ENCODE data around the gene PTMS. TPM values are rescaled to one million over a fixed set of nuclear protein-coding genes. Genes with fewer than 3 reads are reported as not detected.

PTMS gene
- total and polyA plus RNA-seq, 10 of the 15 experiments (the other 5 are each of a cell fraction or from before 2014, with no cell fraction given), result 2.1 to 127 (median 29.8) TPM

- Histone ChIP-seq H3K4me1 (ENCODE audit: control insufficient read depth, insufficient read depth, low read length) (peaks cover 30% of the 10 kb centered on the region), H3K27me3 (replicated peaks in 1 of 2; ENCODE audit: control insufficient read depth in 2 of 2, insufficient read depth in 2 of 2, low read length in 1 of 2) (no peaks in the 10 kb centered on the region), H3K27ac (ENCODE audit: control insufficient read depth, insufficient read depth) (peak overlapping the region; percentile 76), H3K4me3 (peak overlapping the region; percentile 38; the same call in 1 of the 2 replicates), H4K20me1 (ENCODE audit: control insufficient read depth, insufficient read depth) (no peaks in the 10 kb centered on the region), H3K9ac (ENCODE audit: control insufficient read depth, insufficient read depth, low read length) (peak overlapping the region; percentile 55), H3K36me3 (ENCODE audit: control insufficient read depth in 2 of 2, insufficient read depth in 2 of 2, low read length in 1 of 2) (no peaks in the 10 kb centered on the region), H3K79me2 (ENCODE audit: control insufficient read depth, insufficient read depth, low read length) (peaks cover 16% of the 10 kb centered on the region), H3K4me2 (ENCODE audit: control insufficient read depth, insufficient read depth) (peak overlapping the region; percentile 90), H2AFZ (ENCODE audit: control insufficient read depth, low read depth, low read length) (peak overlapping the region; percentile 90), H3K9me3 (replicated peaks; ENCODE audit: control insufficient read depth, insufficient read depth, low read length) (no peaks in the 10 kb centered on the region)
- BruUV-seq (replicated peaks), result no TSS peak
- RAD21 ChIA-PET (ENCODE audit: unreplicated experiment), result interaction anchor here (1.0 to 4.1 kb wide), 4 partner anchors 11 to 40 kb away, joined by 3 to 51 read pairs (median 4); partner anchors contain the start of genes COPS7A and MLF2
- SMC1A ChIA-PET (ENCODE audit: uncharacterized antibody, unreplicated experiment), result interaction anchor here (1.2 to 4.2 kb wide), 3 partner anchors 10 to 16 kb away, joined by 3 to 39 read pairs (median 9); partner anchors contain the start of gene MLF2
- peak; percentile 99 for FAIRE-seq
- in situ Hi-C loops (cut with MboI) (no loop called here), intact Hi-C loops (cut with micrococcal nuclease; ENCODE audit: unreplicated experiment) (loop anchor here (1.0 kb wide), 1 partner anchor 11 kb away; the partner anchor contains the start of gene MLF2)
- DNase-seq (ENCODE audit: low read depth, low spot score), result peak; percentile 98
- CTCF ChIA-PET, result interaction anchor here (0.7 to 3.2 kb wide), 5 partner anchors 10 to 72 kb away, joined by 3 to 67 read pairs (median 4); partner anchors contain the start of gene MLF2
- ATAC-seq, result peak; percentile 94
- 3% methylated on average over 12 of the region's 16 CpGs for WGBS (ENCODE audit: insufficient coverage, insufficient replicate concordance, low lambda C conversion rate, missing lambda C conversion rate)
- POLR2A ChIA-PET, result interaction anchor here (0.5 to 3.2 kb wide), 5 partner anchors 10 to 151 kb away, joined by 3 to 60 read pairs (median 5); partner anchors contain the start of genes MLF2 and ZNF384
- TF ChIP-seq ZBTB4 (CRISPR knock-in tag; IDR thresholded peaks at IDR 0.05) (no peak), HCFC1 (IDR thresholded peaks at IDR 0.05; ENCODE audit: low read length) (no peak), SUPT20H (IDR thresholded peaks at IDR 0.05; ENCODE audit: borderline replicate concordance, control insufficient read depth, low read depth, low read length) (no peak), IKZF2 (IDR thresholded peaks at IDR 0.05) (peak; percentile 30 to 63), ATF7 (IDR thresholded peaks at IDR 0.05; ENCODE audit: low read depth) (no peak), SRF (IDR thresholded peaks at IDR 0.05; ENCODE audit: low read depth in 2 of 2, low read length in 2 of 2) (peak; percentile 99 to 100), SIN3A (IDR thresholded peaks at IDR 0.05; ENCODE audit: low read depth, low read length) (no peak), FOXM1 (IDR thresholded peaks at IDR 0.05; ENCODE audit: low read depth, low read length) (peak; percentile 78; the same call in 1 of the 2 replicates), ZBED1 (IDR thresholded peaks at IDR 0.05; ENCODE audit: borderline replicate concordance) (no peak), MTA2 (IDR thresholded peaks at IDR 0.05; ENCODE audit: low read depth) (0 out of 2 replicates have a peak, but pooled peaks have one; percentile 23), HDGF (IDR thresholded peaks at IDR 0.05) (peak; percentile 98), POLR2A (IDR thresholded peaks at IDR 0.05; ENCODE audit: low read depth, low read length) (no peak; the same call in 1 of the 2 replicates), YY1 (IDR thresholded peaks at IDR 0.05; ENCODE audit: low read depth, low read length) (0 out of 2 replicates have a peak, but pooled peaks have one; percentile 1), SREBF2 (IDR thresholded peaks at IDR 0.05; ENCODE audit: low read length) (no peak), ZNF274 (IDR thresholded peaks at IDR 0.05; ENCODE audit: insufficient read depth, insufficient read length) (no peak), RBBP5 (conservative IDR thresholded peaks at IDR 0.05) (no peak), KDM1A (IDR thresholded peaks at IDR 0.05; ENCODE audit: borderline replicate concordance) (no peak), ZNF24 (IDR thresholded peaks at IDR 0.05) (no peak), REST (IDR thresholded peaks at IDR 0.05; ENCODE audit: low read depth, low read length) (no peak)
These were observed 1.9 kb upstream of the PTMS start for GRCh38 chr12:6764011-6764828.
